Fibroblast of skin of abdomen (primary cell): ENCODE measurements around the gene DNALI1.
A peak's percentile ranks its signal among the peaks of the same experiment; 100 is the strongest.

Source experiments
- DNase-seq: peaks from one replicate; pipeline ENCODE4 v3.0.0-alpha.2; 2013

The DNALI1 gene

DNA sequence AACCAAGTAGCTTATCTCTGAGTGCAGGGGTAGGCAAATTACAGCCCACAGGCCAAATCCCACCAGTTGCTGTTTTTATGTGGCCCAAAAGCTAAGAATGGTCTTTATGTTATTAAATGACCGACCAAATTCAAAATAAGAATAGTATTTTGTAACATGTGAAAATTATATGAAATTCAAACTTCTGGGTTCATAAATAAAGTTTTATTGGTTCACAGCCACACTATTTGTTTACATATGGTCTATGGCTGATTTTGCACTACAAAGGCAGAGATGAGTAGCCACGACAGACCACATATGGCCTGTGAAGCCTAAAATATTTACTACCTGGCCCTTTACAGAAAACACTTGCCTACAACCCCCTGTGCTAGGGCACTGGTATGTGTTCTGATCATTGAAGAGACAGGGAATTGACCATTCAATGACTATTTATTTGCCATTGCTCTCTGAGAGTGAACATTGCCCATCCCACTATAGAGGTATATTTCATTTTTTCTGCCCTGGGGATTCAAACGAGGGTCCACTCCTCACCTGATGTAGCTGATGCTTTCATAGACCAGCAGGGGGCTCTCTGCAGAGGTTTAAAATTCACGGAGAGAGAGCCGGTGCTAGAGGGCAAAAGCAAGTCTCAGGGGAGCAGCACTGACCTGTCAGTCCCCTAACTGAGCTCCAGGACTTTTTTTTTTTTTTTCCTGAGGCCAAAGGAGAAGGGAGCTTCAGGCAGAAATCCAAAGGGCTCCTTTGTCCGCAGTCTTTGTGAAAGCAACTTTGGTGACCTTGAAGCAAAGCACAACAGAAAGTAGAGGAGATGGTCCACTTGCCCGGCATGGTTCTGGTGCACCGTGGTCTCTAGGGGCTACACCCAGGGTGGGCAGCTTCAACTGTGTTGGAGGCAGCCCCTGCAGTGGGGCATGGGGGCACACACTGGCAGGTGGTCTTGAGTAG lies 46.3 kb downstream of the DNALI1 start:
- DNase-seq, result no peak

DNA sequence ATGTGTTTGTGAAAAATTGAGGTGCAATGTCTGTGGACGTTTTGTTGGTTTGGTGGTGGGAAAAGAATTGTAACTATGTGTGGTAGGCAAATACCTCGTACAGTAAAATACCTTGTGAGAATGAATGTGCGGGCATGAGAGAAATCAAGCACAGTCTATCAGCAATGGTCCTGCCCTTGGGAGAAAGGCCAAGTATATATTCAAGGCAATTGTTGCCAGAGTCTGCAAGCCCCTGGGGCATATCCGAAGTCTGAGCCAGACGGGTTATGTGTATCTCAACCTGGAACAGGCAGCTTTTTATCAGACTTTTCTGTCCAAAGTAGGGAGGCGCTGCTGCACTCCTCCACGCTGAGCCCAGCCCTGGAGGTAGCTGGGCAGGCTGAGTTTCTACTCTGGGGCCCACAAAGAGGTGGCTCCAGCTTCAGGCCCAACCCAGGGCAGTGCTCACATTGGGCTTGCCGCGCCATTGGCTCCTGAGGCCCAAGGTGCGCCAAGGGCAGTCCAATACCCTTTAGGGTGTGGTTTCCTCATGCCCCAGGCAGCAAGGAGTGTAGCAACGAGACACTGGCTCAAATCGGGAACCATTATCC lies 48.4 kb downstream of the DNALI1 start:
- no peak for DNase-seq

GRCh38 chr1:37605806-37606474 lies 49.2 kb downstream of the DNALI1 start:
- DNase-seq, result no peak

DNA sequence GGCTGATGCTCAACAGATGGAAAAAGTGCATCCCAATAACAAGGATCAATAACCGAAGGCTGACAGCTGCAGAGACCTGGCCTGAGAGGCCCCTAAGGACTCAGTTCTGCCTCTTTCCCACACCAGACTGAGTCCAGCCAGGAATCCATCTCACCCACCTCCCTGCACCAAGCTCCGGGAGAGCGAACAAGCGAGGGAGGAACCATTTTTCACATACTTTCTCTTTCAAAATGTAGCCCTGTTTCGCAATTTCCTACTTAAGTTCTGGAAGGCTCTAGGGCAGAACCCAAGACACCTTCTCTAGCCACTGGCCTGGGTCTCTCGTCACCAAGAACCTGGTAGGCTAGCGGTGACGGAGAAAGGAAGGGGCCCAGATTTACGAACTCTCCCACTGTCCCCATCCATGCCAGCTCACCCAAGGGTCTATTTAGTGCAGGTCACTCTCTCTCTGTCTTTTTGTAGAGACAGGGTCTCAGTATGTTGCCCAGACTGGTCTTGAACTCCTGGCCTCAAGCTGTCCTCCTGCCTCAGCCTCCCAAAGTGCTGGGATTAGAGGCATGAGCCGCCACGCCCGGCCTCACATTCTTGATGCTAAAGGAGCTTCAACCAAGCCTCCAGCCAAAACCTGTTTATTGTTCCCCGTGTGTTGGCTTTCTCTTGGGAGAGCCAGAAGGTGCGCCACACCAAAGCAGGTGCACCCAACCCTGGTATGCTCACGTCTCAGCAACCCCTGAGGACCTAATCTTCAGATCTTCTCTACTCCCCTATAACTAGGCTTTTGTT lies 49.9 kb downstream of the DNALI1 start:
- DNase-seq, result peak; percentile 16

DNA sequence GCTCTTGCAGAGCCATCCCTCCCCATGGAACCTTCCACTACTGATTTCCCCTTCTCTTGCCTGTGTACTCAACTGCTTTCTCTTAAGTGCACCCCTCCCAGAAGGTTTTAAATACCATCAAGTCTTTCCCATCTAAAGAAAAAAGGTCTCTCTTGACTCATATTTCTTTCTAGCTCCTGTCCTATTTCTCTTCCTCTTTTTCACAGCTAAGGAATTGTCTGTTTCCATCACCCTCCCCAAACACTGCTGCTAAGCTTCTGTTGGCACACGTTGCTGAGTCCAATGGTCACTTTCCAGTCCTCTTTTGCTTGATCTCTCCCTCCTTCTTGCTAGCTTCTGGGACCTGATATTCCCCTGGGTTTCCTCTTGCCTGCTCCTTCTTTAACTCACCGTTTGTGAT lies 52.3 kb downstream of the DNALI1 start:
- DNase-seq, result no peak

DNA sequence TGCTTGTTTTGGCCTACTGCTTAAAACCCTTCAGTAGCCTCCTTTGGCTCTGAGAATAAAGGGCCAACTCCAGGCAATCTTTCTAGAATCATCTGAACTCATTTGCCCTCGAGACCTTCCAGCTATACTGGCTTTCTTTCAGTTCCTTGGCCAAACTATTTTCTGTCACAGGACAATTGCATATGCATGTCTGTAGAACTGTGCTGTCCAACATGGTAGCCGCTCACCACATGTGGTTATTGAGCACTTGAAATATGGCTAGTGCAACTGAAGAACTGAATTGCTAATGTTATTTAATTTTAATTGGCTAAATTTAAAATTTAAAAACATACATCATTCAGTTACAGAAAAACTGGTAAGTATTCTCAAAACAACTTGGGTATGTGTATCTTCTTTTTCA lies 53.3 kb downstream of the DNALI1 start:
- no peak for DNase-seq

DNA sequence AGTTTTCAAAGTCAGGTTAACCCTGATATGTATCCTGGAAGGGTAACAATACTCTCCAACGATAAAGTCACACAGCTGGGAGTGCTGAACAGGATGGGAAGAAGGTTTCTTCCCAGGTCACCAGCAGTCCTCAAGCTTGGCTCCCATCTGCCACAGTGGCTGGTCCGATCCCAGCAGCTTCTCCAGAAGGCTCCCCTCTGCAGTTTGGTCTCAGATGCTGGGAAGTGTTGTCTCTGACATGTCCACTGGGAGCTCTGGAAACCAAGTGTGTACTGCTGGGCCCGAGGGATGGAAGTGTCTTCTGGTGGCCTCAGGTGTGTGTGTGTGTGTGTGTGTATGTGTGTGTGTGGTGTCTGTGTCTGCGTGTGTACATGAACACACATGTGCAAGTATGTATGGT lies 55.4 kb downstream of the DNALI1 start:
- DNase-seq, result no peak

DNA sequence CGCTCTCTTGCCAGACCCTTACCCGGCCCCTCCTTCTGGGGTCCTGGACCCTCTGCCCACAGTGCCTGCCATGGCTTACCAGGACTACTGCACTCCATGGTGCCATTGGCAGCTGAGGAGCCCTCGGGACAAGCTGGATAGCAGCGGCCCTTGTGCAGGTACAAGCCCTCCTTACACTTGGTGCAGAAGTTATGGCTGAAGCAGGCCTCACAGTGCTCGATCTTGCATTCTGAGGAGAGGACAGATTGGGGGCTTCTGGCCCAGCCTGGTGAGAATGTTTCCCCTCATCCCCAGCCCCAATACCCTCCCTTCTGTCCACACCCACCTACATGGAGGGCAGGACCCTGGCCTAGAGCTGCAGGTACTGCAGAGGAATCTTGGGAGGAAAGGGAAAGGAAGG lies 57.4 kb downstream of the DNALI1 start:
- no peak for DNase-seq

GRCh38 chr1:37616330-37616729 lies 59.6 kb downstream of the DNALI1 start:
- DNase-seq, result no peak
